GM21825 (cell line): ENCODE results near the gene TEX30.
"Not testable (repeated sequence)": the region's sequence is repeated elsewhere in the genome, so short reads cannot be mapped to it uniquely, and the experiment has no call there.

Experiments
- ATAC-seq: cut with Tn5 transposase; IDR thresholded peaks from one replicate; pipeline ENCODE4 v1.9.1; 2021; ENCODE audit warnings: mild to moderate bottlenecking, moderate library complexity; ENCODE audit not compliant: unreplicated experiment

TEX30 gene

DNA sequence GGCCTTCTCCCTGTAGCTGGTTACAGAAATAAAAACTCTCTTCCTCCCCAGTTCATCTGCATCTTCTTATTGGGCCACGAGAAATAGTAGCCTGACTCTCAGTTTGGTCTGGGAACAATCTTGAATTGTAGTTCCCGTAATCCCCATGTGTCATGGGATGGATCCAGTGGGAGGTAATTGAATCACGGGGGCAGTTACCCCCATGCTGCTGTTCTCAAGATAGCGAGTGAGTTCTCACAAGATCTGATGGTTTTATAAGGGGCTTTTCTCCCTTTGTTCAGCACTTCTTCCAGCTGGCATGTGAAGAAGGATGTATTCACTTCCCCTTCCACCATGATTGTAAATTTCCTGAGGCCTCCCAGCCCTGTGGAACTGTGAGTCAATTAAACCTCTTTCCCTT is 7.1 kb upstream of the TEX30 start:
- ATAC-seq: not testable (repeated sequence)

DNA sequence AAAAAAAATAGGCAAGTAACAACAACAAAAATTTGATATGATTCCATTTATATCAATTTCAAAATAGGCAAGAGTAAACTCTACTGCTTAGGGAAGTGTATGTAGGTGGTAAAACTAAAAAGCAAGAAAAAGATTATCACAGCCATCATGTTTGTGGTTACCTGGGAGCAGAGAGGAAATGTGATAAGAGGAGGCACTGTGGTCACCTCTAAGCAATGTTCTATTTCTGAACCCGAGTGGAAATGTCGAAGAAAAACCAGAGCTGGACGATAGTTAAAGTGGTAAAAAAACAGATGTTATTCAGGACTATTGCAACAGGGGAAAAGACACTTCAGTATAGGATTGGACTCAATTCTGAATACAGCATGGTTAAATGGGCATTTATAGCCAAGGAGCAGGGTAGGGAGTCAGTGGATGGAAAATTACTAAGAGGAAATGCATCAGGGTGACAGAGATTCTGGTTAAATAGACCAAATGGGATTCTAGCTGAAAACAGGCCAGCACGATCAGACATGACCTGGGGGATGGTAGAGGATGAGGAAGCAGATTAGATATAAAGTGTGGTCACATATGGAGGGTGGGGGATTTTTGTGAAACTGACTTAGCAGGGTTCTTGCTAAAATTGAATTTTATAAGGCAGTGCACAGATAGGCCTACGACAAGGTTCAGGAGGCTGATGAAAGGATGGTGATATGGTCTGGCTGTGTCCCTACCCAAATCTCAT is 6.0 kb upstream of the TEX30 start:
- no peak for ATAC-seq

DNA sequence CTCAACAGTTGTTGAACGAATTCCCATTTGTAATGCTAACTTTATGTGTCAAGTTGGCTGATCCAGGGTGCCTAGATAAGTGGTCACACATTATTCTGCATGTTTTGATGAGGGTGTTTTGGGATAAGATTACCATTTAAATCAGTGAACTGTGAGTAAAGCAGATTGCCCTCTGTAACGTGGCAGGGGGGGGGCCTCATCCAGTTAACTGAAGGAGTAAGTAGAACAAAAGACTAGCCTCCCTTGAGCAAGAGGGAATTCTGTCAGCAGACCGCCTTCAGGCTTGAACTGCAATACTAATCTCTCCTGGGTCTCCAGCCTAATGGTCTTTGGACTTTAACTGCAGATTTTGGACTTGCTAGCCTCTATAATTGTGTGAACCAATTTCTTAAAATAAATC is 4.2 kb upstream of the TEX30 start:
- ATAC-seq: no peak

DNA sequence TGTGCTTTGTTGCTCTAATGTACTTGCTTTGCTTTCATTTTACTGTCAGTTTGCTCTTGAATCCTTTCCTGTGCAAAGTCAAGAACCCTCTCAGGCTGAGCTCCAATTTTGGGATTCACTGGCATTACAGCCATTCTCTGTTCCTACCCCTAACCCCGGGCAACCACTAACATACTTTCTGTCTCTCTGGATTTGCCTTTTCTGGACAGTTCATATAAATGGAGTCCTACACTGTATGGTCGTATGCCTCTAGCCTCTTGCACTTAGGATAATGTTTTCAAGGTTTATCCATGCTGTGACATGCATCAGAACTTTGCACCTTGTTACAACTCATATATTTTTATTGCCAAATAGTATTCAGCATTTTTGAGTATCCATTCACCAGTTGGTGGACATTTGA is 2.7 kb upstream of the TEX30 start:
- no peak for ATAC-seq

DNA sequence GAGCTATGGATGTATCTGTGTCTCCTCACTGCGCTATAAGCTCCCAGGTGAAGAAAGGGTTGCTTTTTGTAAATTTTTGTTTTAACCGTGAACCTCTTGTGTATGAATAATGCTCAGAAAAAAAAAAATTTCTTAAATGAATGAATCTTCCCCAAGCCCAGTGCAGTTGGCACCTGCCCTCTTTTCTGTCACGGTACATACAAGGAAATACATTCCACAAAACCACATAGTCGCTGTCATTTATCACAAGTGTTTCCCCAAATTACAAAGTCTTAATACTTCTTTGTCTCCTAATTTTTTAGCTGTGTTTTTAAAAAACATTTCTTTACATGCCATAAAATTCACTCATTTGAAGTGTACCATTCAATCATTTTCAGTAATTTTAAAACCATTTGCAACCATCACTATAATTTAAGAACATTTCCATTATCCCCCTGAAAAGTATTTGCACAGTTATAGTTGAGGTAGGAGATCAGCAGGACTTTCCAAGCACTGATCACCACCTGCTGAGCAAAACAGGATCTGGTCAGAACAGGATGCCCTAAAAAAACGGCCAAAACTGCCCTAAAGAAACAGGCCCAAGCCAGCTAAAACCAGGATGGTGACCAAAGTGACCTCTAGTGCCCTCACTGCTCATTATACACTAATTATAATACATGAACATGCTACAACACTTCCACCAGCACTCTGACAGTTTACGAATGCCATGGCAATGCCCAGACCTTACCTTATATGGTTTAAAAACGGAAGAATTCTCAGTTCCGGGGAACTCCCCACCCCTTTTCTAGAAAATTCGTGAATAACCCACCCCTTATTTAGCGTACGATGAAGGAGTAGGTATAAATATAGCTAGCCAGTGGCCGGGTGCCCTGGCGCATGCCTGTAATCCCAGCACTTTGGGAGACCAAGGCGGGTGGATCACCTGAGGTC is 1.3 kb upstream of the TEX30 start:
- ATAC-seq: no peak

DNA sequence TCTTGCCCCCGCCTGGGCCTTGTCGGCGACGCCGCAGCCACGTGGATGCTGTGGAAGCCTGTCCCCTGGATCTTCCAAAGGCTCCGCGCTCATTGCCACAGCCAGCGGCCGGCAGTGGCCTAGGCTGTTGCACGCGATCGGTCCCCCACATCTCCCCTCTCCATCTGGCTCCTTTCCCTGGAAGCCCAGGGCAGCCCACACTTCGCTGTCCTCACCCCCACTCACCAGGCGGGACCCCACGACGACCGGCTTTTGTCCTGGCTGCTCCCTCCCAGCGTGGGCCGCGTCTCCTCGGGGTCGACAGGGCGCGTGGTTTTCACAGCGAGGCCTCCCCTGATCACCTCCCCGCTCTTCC is 605 bp upstream of the TEX30 start:
- ATAC-seq: no peak

DNA sequence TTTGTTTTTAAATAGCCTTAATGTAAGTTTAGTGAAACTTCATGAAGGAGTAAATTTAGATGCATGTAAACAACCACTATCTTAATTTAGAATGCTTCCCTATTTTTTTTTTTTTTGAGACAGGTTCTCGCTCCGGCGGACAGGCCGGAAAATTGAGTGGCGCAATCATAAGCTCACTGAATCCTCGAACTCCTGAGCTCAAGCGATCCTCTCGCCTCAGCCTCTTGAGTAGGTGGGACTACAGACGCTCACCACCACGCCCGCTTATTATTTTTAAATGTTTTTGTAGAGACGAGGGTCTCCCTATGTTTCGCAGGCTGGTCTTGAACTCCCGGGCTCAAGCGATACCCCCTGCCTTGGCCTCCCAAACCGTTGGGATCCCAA is 1.6 kb downstream of the TEX30 start:
- ATAC-seq: no peak

DNA sequence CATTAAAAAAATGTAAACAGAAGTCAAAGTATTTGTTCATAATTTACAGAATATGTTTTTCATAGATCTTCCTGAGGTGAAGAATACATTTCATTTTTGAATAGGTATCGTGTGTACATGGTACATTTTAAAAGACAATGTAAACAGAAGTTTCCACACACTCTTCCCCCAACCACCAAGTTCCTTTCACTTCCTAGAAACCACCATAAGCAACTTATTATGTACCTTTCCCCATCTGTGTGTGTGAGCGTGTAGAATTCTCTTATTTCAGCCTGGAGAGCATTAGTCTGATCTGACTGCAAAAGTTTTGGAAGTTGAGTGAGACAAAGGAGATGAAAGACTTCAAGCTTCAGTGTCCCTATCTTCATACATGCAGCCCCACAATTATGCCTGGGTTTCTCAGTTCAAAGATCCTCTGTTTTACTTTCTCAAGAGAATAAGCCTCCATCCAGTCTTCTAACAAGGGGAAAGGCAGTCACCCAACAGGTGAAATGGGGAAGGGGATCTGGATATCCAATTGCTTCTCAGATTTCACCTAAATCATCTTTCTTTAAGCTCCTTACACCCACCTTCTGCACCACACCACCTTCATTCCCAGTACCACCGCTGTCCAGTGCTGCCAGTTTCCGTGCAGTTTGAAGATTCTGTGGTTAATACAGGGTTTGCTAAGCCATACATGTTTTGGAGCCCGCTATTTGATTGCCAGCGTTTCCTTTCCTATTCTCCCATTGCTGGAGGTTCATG is 2.1 kb downstream of the TEX30 start:
- no peak for ATAC-seq

DNA sequence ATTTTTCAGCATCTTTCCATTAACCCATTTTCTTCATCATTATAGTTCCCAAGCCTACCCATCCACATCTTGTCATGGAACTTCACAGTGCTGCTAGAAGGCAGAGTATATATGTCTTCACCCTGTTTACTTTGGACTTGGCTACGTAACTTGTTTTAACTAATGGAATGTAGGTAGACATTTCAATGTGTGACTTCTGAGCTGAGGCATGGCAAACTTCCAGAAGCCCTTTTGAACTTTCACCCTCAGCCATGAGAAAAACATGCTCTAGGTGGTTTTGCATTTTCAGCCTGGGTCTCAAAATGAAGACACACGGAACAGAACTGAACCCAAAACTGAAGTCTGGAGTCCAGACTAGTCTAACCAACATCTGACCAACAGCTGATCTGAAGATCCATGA is 3.2 kb downstream of the TEX30 start:
- no peak for ATAC-seq

DNA sequence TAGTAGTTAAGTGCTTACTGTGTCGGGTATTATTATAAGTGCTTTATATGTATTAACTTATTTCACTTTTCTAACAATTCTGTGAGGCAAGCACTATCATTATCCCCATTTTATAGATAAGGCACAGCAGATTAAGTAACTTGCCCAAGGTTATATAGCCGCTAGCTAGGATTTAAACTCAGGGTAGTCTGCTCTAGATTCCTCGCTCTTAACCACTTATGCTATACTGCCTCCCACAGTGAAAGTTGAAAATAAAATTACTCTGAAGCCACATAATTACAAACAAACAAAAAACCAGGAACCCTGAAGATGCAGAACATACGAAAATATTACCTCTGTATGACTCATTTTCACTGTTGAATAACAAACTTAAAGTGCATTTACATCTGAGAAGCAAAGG is 3.9 kb downstream of the TEX30 start:
- ATAC-seq: no peak

DNA sequence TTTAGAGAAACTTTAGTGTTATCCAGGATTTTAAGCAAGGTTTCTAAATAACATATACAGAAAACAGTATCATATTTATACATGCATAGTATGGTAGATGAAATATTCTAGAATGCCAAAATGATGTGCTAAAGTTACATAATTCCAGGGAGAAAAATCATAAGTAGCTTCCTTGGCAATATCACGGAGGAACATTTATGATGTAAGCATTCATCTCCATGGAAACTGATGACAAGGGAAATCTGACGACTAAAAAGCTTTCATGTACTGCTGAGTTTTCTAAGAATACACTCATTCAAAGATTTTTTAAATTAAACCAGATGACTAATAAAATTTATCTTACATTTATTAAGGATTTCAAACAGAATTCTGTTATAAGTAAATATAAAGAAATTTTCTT is 4.7 kb downstream of the TEX30 start:
- ATAC-seq: no peak

DNA sequence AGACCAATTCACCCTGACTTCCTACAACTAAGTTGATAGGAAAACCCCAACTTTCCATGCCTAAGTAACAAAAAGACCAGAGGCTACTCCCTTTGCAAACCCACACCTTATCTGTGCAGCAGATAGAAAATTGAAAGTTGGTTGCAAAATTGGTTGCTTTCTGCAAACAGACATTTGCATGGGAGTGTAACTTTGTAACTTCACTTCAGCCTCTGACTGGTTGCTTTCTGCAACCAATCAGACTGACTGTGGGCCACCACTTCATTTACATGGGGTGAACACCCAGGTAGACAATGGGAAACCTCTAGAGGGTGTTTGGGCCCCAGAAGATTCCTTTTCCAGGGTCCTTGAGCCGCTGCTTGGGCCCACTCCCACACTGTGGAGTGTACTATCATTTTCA is 9.8 kb downstream of the TEX30 start:
- no peak for ATAC-seq

DNA sequence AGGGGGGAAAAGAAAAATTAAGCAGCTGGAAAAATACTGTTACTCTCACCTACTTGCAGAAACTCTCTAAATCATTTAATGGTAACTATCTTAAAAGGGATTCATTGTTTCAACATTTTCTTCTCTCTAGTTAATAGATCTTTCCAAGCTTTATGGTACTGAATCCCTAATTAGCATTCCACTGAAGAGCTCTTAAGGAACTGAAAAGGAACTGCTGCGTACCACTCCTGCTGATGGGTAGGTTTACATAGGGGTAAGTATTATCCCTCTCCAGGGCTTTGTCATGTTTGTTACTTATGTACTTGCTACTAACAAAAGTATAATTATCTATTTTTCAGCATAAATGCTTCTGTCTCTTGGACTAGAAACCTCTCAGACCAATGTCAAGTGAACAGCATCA is 12.5 kb downstream of the TEX30 start:
- no peak for ATAC-seq

DNA sequence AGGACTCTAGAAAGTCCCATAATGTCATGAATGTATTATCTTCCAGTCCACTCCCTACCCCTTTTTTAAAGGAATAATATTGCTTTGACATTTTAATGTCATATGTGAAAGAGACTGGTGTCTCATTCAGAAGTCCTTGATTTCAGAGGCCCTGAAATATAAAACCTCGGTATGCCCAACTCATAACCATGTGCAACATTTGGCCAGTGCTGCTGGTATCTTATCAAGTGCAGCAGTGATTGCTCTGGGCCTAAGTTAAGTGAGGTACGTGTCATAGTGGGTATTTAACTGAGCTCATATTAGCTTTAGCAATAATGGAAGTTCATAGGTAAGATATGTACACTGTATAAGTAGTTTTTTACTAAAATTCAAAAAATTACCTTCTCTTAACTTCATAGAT is 14.7 kb downstream of the TEX30 start:
- ATAC-seq: no peak

DNA sequence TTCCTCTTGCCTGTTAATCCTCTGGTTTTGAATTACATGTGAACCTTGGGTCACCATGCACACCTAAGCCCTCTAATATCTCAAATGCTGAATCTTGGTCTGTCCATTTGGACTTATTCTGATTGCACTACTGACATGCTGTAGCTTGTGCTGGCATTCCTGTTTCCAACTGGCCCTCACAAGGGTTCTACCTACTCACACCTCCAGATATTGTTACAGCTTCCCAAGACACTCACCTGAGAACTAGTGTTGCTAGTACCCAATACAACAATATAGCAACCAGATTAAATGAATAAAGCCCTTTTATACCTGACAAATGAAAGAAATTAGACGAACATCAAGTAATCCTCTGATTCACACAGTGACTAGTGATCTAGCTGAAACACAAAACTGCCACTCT is 16.6 kb downstream of the TEX30 start:
- ATAC-seq: no peak

DNA sequence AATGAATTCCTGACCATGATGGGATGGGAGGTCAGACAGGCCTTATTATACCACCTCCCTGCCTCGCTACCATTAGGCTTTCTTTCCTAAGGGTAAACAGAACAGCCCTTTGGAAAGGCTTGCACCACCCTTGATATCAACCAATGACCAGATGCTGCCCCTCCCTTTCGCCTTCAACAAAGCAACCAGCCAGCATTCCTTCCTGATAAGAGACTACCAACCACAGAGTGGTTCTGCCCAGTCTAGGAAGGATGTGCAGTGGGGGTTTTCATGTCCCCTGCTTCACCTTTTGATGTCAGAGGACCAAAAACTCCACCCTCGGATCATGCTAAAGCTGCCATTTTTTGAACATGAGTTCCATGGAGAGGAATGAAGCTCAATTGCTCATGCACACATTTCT is 21.7 kb downstream of the TEX30 start:
- ATAC-seq: no peak

DNA sequence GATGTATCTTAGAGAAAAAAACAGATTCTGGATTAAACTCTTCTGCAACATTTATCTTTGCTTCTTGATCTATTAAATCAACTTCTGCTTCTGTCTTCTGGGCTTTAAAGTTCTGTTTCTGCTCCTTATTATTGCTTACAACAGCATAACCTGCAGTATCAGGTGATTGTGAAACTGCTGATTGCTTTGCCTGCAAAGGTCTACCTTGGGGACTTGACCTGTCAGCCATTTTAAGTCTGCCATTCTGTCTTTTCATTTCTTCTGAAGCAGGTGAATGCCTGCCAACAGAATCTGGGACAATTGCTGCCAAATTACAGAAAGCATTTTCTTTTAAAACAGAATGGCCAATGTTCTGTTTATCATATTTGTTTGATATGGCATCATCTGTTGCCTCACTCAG is 31.1 kb downstream of the TEX30 start:
- no peak for ATAC-seq

DNA sequence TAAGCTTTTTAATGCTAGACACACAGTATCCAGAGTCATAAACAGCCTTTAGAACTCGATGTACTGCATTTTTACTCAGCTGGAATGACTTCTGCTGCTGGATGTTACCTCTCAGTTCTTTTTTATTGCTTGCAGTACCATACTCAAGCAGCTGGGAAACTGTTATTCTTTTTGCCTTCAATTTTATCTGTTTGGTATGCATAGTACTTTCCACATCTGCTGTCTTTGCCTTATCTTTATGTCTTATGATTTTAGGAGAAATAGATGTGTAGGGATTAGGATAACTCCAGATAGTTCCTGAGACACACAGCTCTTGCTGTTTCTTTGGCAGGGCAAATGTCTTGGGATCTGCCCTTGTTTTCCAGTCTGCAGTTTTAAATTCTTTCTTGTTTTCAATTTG is 31.5 kb downstream of the TEX30 start:
- no peak for ATAC-seq

DNA sequence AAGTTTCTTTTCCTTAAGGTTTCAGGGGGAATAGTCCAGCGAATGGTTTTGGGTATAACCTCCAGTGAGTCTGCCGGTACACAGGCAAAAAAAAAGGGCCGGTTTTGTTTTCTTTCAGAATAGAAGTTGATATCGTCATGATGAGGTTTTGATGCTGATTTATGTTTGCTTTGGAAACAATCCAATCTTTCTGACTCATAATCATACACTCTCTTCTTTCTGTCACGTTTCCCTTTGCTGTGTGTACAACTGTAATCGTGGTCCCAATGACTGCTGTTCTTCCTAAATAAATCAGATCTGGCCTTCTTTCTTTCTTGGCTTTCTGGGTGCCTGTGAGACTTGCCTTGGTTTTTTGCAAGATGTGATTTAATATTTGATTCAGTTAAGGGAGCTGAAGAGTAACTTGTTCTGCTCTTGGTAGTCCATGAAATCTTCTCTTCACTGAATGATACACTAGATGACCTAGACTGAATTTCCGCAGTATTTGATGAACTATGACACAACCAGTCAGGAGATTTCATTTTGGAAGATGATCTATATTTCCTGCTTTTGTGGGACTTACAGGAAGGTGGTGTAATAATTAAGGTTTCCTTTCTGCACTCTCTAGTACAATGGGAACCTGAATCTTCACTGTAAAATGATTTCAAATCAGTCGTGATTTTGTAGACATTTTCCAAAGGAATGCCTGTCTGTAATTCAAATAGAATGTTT is 43.9 kb downstream of the TEX30 start:
- ATAC-seq: no peak

DNA sequence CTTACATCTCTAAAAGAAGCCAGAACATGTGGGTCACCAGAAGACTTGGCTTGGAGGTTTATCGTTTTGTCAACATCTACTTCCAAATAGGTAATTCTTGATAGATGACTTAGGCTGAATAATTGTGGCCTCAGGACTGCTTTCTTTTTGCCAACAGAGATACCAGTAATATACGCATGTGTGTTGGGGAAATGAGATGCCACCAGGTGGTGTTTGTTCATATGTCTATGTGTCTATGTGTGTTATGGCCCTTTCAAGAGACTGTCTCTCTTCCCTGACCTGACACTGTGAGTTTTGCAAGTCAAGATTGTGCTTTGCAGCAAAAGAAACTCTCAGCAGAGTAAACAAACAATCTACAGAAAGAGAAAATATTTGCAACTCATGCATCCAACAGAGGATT is 47.2 kb downstream of the TEX30 start:
- no peak for ATAC-seq

DNA sequence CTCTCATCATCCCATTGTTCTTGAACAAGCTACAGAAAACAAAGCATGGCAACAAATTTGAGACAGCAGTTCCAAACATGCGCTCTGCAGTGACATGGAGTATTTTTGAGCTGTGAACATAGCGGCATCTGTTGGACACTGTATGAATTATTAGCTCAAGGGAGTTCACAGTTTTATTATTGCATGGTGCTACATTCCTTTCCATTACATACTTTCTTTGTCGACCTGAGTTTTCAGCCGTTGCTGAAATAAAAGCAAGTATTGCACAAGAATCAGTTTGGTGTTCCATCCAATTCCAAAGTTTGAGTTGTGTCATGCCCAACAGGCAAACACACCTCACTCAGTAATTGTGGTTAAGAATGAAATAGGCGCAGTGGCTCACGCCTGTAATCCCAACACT is 48.7 kb downstream of the TEX30 start:
- no peak for ATAC-seq
